H1 (cell line): ENCODE measurements around the gene CTNND2. TPM values are rescaled to one million over a fixed set of nuclear protein-coding genes. Genes with fewer than 3 reads are reported as not detected.

Experiments
- ATF2 ChIP-seq: IDR thresholded peaks from 2 replicates; pipeline ENCODE4 v1.6.1; 2012; ENCODE audit warnings: low read length, inconsistent platforms
- BCL11A ChIP-seq, 2 experiments: IDR thresholded peaks; one replicate each; pipeline ENCODE4 v1.6.1; 2011; ENCODE audit warnings: low read depth in 2 of 2, low read length in 2 of 2, mild to moderate bottlenecking in 2 of 2
- GABPA ChIP-seq: IDR thresholded peaks from 2 replicates; pipeline ENCODE4 v1.6.1; 2011; ENCODE audit warnings: mild to moderate bottlenecking, low read length, moderate library complexity, borderline replicate concordance; ENCODE audit not compliant: insufficient read depth
- HDAC6 ChIP-seq: IDR thresholded peaks from one replicate; pipeline ENCODE4 v1.7.1; 2012; ENCODE audit warnings: low read depth, mild to moderate bottlenecking, inconsistent platforms, low read length, moderate library complexity
- PHF8 ChIP-seq: fragments of 200-600 bp; sonication (generic); conservative IDR thresholded peaks from 2 replicates; pipeline ENCODE4 v1.7.1; 2012; ENCODE audit warnings: low read depth, mild to moderate bottlenecking, inconsistent platforms, low read length, moderate library complexity
- SIN3A ChIP-seq, 2 experiments: IDR thresholded peaks in 1 of 2; conservative IDR thresholded peaks in 1 of 2; 2 replicates each; pipeline ENCODE4 v1.6.1; 2011 to 2012; ENCODE audit warnings: low read length in 2 of 2, improper control_type of control experiment in 1 of 2, low read depth in 1 of 2, mild to moderate bottlenecking in 1 of 2
- SIRT6 ChIP-seq: IDR thresholded peaks from one replicate; pipeline ENCODE4 v1.7.1; 2012; ENCODE audit warnings: low read length, inconsistent platforms
- SUZ12 ChIP-seq: fragments of 200-600 bp; sonication (generic); IDR thresholded peaks from 2 replicates; pipeline ENCODE4 v1.6.1; 2012; ENCODE audit warnings: mild to moderate bottlenecking, inconsistent platforms, low read length, moderate library complexity, mixed read lengths
- polyA plus RNA-seq, 7 experiments: library from polyadenylated mRNA; depleted of rRNA in 3 of 7; stranded (reverse) in 5 of 7; unstranded in 2 of 7; fragments of >200 nt in 5 of 7; fragments of 200-250 nt in 2 of 7; gene quantifications; 1 replicate in 5 of 7; 2 replicates in 1 of 7; 4 replicates in 1 of 7; pipeline versions ENCODE4 v1.2.1 to v1.2.3, GENCODE V29; 2011 to 2013; ENCODE audit warnings: missing spikeins in 2 of 7, mixed read lengths in 2 of 7
- total RNA-seq: library from RNA; stranded (reverse); fragmentation: NEBNext Ultra II Directional; extraction: Animal tissue kit (Norgen Biotek cat#: 25700); gene quantifications from 2 replicates; pipeline ENCODE4 v1.2.1, GENCODE V29; 2021
- TF ChIP-seq, protein P1 (sequence below), 3 experiments: IDR thresholded peaks; 1 replicate in 2 of 3; 2 replicates in 1 of 3; pipeline versions ENCODE4 v1.5.1 to v1.6.1; 2011; ENCODE audit warnings: low read length in 3 of 3, mild to moderate bottlenecking in 3 of 3, inconsistent platforms in 2 of 3, low read depth in 1 of 3, moderate library complexity in 1 of 3; ENCODE audit not compliant: insufficient read depth in 1 of 3; ENCODE audit errors: control extremely low read depth in 1 of 3

The CTNND2 gene
- total and polyA plus RNA-seq, 2 of the 8 experiments (the other 6 are each of a cell fraction or from before 2014, with no cell fraction given) = 7.4 to 14.2 TPM

DNA sequence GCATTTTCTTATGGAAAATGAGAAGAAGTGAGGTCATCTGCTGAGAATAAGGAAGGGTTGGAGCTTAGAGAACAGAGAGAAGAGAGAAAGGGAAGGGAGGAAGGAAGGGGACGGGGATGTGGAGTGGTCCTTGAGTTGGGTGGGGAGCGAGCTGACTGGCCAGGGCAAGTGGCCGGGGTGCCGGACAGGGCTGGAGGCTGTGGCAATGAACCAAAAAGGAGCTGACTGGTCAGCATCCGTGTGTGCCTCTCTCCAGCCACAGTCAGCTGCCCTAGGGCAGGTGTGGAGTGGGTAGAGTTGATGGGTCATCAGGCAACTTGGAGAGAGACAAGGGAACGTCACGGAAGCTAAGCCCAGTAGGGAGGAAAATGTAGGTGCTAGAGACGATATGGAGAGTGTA is 908.4 kb downstream of the CTNND2 start (continued):
- TF ChIP-seq, protein P1, sequence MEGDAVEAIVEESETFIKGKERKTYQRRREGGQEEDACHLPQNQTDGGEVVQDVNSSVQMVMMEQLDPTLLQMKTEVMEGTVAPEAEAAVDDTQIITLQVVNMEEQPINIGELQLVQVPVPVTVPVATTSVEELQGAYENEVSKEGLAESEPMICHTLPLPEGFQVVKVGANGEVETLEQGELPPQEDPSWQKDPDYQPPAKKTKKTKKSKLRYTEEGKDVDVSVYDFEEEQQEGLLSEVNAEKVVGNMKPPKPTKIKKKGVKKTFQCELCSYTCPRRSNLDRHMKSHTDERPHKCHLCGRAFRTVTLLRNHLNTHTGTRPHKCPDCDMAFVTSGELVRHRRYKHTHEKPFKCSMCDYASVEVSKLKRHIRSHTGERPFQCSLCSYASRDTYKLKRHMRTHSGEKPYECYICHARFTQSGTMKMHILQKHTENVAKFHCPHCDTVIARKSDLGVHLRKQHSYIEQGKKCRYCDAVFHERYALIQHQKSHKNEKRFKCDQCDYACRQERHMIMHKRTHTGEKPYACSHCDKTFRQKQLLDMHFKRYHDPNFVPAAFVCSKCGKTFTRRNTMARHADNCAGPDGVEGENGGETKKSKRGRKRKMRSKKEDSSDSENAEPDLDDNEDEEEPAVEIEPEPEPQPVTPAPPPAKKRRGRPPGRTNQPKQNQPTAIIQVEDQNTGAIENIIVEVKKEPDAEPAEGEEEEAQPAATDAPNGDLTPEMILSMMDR (IDR thresholded peaks at IDR 0.05; ENCODE audit: control extremely low read depth in 1 of 3, insufficient read depth in 1 of 3, low read depth in 1 of 3, low read length in 3 of 3) = no peak
- TF ChIP-seq PHF8 (no peak), BCL11A (IDR thresholded peaks at IDR 0.05; ENCODE audit: low read depth in 2 of 2, low read length in 2 of 2) (no peak), SIN3A (conservative IDR thresholded peaks at IDR 0.05 in 1 of 2, IDR thresholded peaks at IDR 0.05 in 1 of 2; ENCODE audit: low read depth in 1 of 2, low read length in 2 of 2) (no peak), SIRT6 (no peak), ATF2 (no peak), GABPA (no peak), SUZ12 (no peak), HDAC6 (no peak)
